HG02981 (cell line): ENCODE data around the gene SMIM22.
"Not testable (repeated sequence)": the region's sequence is repeated elsewhere in the genome, so short reads cannot be mapped to it uniquely, and the experiment has no call there.

Experiments used
- ATAC-seq: cut with Tn5 transposase; IDR thresholded peaks from one replicate; pipeline ENCODE4 v1.9.1; 2021; ENCODE audit warnings: mild to moderate bottlenecking, moderate library complexity; ENCODE audit not compliant: unreplicated experiment

The SMIM22 gene

DNA sequence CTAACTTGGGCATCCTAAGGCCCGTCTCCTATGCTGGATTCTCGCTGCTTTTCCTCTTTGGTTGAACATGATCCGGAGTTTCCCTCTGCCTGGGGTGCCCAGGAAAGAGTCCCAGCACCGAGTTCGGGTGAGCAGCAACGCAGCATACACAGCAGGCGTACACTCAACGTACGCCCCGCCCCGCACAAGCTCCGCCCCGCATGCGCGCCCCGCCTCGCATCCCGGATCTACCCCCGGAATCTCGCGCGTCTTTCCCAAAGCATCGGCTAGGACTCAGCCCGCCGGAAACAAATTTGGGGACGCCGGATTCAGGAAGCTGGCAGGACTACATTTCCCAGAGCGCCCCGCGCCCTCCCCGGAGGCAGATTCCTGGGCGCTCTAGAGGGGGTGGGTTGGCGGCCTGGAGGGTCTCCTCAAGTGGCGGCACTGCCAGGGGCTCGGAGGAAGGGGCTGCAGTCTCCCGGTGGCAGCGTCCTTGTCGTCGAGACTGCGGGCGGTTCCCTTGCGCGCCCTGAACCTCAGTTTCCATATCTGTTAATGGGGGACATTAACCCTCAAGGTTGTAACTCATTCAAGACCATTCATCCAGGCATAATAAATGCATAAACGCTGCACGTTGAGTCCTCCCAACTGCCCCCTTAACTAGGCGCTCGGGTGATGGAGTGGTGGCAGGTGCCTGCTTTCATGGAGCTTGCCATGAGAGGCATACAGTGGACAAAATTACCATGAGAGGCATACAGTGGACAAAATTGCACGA is 26.4 kb upstream of the SMIM22 start:
- peak; percentile 71 for ATAC-seq

DNA sequence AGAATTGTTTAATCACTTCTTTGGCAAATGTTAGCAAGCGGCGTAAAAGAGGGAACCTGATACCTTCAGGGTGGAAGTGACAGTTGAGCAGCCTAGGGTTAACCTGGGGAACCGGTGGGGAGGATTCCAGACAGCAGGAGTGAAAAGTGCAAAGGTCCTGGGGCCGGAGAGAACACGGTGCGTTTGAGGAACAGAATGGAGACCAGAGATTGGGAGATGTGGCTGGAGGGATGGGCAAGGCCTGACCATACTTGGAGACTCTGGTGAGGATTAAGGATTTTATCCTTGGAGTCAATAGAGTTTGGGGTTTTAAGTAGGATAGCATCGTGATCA is 25.9 kb upstream of the SMIM22 start:
- no peak for ATAC-seq

DNA sequence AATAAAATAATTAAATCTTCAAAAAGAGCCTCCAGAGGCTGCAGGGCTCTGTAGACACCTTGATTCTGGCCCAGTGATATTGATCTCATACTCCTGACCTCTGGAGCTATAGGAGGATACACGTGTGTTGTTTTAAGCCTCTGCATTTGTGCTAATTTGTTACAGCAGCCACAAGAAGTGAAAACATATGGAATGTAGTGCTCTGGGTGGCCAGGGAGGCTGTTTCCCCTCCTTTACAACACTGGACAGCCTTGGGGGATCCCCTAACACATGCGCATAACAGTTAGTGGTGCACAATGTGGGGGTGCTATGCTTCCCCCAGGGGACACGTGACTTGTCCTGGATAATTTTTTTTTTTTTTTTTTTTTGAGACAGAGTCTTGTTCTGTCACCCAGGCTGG is 23.5 kb upstream of the SMIM22 start:
- no peak for ATAC-seq

DNA sequence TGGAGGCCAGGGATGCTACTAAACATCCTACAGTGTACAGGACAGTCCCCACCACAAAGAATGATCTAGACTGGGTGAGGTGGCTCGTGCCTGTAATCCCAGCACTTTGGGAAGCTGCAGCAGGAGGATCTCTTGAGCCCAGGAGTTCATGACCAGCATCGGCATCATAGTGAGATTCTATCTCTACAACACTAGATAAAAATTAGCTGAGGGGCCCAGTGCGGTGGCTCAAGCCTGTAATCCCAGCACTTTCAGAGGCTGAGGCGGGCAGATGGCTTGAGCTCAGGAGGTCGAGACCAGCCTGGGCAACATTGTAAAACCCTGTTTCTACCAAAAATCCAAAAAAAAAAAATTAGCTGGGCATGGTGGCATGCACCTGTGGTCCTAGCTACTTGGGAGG is 22.8 kb upstream of the SMIM22 start:
- no peak for ATAC-seq

DNA sequence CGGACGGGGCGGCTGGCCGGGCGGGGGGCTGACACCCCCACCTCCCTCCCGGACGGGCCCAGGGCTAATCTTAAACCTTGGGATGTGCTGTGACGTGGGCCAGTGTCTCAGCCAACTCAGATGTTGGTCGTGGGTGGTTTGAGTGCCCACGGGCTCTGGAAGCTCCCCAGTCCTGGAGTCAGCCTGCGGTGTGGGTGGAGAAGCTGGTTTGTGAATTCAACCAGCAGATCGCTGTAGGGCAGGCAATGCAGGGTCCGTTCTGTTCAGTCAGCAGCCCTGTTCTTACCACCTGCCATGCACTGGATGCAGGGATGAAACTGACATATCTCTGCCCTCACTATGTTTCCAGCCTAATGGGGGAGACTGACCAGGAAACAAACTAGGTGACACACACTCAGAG is 20.2 kb upstream of the SMIM22 start:
- no peak for ATAC-seq

DNA sequence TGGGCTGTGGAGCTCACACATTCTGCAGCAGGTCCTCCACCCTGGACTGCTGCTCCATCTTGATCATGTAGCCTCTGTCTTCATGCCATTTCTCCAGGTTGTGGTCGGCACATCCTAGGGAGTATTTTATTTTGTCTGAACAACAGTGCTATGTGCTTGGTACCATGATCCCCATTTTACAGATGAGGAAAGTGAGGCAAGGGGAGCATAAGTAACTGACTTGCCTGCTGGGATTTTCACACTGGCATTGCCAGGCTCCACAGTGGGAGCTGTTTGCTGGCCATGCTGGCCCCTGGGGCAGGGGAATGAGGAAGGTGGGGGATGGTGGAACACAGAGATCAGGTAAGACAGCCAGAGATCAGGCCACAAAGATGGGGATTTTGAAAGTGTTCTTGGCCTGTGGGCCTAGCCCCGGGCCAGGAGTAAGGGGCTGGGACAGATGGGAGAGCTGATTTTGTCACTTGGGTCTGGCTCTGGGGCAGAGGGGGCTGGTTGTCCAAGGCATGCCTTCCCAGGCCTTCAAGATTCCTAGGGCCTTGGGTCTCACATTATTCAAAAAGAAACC is 18.9 kb upstream of the SMIM22 start:
- no peak for ATAC-seq

DNA sequence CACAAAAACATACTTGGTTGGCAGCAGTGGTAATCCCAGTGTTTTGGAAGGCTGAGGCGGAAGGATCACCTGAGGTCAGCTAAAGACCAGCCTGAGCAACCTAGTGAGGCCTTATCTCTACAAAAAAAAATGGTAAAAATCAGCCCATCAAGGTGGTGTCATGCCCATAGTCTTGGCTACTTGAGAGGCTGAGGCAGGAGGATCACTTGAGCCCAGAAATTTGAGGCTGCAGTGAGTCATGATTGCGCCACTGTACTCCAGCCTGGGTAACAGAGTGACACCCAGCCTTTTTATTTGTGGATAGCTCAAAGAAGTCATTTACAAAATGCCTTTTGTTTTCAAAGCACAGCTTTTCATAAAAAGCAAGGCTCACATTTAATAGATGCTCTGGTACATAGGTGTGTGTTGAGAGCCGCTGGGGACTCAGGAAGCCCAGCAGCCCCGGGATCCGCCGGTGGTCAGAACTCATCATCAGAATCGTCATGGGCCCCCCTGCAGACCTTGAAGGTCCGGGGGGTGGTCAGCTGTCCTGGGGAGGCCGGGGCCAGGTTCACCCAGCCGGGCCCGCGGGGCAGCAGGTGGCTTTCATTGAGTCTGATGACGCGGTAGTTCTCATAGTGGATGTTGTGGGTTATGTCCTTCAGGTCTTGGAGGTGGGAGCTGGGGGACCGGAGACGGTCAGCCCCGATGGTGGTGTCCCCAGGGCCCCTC is 17.7 kb upstream of the SMIM22 start:
- no peak for ATAC-seq

DNA sequence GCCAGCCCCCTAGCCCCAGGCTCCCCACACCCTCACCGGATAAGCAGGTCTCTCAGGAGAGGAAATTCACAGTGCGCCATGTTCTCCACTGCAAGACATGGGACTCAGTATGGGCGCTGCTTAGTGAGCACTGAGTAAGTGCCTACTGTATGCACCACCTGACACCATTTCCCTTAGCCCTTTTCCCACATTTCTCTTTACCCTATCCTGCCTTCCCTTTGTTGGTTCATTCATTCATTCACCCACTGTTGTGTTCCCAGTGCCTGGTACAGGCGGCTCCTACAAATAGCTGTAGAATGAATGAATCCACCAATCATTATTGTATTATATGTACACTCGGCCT is 17.1 kb upstream of the SMIM22 start:
- ATAC-seq = no peak

DNA sequence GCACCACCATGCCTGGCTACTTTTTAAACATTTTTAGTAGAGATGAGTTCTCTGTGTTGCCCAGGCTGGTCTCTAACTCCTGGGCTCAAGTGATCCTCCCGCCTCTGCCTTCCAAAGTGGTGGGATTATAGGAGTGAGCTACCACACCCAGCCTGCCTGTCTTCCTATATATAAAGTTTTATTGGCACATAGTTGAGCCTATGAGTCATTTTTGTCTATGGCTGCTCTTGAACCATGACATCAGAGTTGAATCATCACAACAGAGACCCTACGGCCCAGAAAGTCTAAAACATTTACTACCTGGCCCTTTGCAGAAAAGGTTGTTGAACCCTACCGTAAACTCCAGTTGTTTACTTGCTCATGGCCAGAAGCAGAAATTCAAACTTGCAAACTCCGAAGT is 14.9 kb upstream of the SMIM22 start:
- ATAC-seq = no peak

DNA sequence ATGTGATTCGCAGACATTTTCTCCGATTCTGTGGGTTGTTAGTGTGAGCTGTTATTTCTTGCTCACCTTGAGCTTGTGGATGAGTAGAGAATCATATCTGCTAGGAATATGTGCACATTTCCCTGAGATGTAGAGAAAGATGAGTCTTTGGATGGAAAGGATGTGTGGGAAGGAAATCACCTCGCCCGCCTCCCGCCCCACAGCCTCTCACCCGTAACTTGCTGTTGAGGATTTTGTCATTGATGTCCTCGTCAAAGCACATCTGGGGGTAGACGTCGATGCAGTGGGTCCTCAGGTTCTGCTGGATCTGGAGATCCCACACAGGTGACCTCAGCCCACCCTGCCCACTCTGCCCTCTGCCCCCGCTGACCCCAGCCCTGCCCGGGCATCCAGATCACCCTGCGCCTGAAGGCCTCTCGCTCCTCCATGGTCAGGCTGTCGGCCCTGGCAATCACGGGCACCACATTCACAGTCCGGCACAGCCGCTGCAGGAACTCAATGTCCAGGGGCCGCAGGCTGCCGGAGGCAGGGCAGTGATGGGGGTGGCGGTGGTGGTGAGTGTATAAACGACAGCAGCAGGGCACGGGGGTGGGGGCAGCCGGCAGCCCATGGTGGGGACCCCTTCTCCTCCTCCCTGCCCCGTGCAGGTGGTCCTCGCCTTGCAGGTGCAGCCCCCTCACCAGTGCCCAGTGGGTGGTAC is 11.8 kb upstream of the SMIM22 start:
- no peak for ATAC-seq

DNA sequence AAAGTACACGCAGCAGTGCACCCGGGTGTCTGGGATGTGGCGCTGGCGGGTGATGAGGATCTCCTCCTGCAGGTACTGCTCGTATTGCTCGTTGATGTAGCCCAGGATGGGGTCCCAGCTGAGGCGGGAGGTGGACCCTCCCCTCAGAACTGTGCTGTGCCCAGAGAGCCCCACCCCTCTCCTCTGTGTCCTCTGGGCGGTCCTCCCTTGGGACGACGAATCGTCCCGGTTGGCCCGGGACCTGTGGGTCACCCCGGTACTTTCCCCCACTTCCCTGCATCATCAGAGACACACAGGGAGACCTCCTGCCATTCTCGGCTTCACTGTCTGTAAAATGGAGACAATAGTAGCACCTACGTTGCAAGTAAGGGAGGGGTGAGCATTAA is 11.2 kb upstream of the SMIM22 start:
- ATAC-seq = no peak

DNA sequence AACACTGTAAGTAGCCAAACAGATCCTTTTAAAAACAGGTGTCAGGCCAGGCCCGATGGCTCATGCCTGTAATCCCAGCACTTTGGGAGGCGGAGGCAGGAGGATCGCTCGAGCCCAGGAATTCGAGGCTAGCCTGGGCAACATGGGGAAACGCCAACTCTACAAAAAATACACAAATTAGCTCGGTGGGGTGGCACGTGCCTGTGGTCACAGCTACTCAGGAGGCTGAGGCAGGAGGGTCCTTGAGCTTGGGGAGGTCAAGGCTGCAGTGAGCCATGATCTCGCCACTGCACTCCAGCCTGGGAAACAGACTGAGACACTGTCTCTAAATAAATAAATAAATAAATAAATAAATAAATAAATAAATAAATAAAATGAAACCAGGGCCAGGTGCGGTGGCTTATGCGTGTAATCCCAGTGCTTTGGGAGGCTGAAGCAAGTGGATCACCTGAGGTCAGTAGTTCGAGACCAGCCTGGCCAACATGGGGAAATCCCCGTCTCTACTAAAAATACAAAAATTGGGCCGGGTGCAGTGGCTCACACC is 10.7 kb upstream of the SMIM22 start:
- ATAC-seq = not testable (repeated sequence)

DNA sequence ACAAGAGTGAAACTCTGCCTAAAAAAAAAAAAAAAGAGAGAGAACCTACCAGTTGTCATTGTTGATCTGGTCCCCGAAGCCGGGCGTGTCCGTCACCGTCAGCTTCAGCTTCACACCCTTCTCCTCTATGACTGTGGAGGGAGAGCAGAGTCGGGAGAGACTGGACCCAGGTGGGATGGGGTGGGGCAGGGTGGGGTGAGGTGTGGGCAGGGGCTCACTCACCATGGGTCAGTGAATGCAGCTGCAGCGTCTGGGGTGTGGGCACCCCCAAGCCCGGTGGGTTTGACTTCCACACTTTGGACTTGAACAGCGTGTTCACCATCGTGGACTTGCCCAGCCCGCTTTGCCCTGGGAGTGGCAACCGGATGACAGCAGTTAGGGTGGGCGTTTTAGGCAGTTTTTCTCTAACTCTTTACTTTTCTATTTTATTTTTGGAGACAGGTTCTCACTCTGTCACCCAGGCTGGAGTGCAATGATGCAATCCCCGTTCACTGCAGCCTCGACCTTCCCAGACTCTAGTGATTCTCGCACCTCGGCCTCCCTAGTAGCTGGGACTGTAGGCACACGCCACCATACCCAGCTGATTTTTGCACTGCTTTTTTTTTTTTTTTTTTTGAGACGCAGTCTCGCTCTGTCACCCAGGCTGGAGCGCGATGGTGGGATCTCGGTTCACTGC is 9.3 kb upstream of the SMIM22 start:
- ATAC-seq = no peak

DNA sequence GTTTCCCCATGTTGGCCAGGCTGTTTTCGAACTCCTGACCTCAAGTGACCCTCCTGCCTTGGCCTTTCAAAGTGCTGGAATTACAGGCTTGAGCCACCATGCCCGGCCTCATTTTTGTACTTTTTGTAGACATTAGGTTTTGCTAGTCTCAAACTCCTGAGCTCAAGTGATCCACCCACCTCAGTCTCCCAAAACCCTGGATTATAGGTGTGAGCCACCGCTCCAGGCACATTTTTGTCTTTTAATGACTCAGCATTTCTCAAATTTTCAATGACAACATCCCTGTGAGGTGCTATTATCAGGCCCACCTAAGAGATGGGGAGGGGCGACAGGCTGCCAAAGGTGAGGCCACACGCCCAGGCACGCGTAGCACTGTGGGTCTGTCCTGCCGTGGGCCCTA is 8.1 kb upstream of the SMIM22 start:
- no peak for ATAC-seq

DNA sequence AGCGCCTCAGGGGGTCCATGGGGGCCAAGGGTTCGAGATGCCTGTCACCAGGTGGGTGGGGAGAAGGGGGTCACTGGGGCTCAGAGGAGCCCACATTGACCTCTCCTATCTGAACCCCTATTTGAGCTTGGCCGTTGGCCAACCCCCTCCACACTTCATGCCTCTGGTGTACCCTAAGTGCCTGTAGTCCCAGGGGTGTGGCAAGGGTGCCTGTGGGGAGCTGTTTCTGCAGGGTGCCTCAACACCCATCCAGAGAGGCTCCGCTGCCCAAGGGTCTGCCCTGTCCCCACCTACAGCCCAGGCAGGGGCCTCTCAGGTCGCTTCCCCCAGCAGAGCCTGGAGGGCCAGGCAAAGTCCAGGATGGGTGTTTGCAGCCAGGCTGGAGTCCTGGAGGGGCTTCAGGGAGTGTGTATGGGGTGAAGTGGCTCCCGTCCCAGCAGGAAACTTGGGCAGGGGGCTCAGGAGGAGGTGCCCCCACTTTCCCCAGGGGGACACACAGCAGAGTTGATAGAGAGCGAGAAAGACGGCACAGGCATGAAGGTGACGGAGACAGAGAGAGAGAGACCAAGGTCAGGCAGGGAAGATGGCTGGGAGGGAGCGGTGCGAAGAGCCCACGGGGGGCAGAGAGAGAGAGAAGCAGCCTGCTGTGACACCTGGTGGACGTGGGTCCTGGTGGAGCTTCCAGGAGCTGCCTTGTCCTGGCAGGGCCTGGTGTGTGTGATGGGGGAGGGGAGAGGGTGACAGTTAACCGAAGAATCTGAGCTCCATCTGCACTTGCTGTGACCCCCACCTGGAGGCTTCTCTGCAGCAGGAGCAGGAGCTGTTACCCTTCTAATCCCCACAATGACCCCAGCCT is 7.3 kb upstream of the SMIM22 start, which contains the start of gene SEPTIN12:
SEPTIN12 (minus strand) TSS at position 719 of the 856 bp plus-strand sequence; CDS start at position 19, 700 bp downstream.
- no peak for ATAC-seq

DNA sequence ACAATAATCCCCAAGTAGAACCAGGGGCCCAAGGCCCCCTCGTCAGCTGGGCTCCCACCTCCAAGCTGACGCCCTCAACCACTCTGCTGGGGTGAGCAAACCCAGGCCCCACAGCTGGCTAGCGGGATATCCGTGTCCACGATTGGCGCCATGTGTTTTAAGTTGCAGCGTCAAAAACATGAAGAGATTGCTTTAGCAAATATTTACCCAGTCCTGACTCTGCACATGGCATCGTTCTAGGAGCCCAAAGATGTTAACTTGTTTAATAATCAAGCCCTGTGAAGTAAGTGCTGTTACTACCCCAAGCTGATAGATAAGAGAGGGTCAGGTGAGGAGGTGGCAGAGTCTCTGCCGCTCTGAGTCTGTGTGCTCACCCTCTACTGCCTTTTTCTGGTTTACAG is 6.7 kb upstream of the SMIM22 start:
- no peak for ATAC-seq

DNA sequence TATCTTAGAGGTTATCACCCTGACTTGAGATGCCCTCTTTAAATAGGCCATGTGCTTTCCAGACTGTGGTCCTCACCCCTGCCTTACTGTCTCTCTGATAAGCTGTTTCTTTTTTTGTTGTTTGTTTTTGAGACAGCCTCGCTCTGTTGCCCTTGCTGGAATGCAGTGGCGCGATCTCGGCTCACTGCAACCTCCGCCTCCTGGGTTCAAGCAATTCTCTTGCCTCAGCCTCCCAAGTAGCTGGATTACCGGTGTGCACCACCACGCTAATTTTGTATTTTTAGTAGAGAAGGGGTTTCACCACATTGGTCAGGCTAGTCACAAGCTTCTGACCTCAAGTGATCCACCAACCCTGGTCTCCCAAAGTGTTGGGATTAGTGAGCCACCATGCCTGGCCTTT is 6.3 kb upstream of the SMIM22 start:
- ATAC-seq = no peak

DNA sequence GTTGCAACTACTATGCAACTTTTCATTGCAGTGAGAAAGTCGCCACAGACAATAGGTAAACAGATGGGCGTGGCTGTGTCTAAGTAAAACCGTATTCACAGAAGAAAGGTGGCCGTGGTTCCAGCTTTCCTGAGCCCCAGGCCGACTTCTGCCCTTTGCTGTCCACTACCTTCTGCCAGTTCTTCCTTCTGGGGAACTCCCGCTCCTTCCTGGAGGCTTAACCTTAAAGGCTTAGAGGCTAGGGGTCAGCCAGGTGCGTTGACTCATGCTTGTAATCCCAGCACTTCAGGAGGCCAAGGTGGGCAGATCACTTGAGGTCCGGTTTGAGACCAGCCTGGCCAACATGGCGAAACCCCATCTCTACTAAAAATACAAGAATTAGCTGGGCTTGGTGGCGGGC is 4.9 kb upstream of the SMIM22 start:
- ATAC-seq = no peak

DNA sequence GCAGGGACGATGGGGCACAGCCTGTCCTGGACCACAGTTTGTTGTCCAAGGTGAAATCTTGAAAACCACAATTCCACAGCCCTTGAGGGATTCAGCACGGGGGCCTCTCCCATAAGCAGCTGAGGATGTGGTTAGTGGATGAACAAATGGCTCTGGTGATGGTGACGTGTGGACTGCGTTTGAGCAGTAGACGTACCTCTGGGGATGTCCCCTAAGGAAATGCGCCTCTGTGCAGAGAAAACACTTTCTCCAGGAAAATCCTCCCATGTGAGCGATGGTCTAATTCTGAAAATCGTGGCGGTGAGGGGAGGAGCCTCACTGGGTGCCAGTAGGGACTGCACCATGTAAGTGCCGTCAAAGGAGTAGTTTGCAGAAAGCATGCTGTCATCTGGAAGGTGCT is 4.3 kb upstream of the SMIM22 start:
- ATAC-seq = no peak

DNA sequence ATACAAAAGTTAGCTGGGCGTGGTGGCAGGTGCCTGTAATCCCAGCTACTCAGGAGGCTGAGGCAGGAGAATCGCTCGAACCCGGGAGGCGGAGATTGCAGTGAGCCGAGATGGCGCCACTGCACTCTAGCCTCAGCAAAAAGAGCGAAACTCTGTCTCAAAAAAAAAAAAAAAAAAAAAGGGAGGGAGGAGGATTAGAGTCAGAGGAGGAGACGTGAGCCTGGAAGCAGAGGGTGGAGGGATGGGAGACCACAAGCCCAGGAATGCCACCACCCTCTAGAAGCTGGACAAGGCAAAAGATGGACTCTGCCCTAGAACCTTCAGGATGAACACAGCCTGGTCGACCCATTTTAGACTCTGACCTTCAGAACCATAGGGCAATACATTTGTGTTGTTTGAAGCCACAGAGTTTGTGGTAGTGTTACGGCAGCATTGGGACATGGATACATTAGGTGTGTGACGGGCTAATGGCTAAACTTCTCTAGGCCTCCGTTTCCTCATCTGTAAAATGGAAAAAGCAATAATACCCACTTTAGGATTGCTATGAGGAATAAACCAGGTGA is 2.1 kb upstream of the SMIM22 start:
- ATAC-seq = no peak
